ENCODE data around the gene NRP2. TPM values are rescaled to one million over a fixed set of nuclear protein-coding genes. Genes with fewer than 3 reads are reported as not detected.
A peak's percentile ranks its signal among the peaks of the same experiment; 100 is the strongest.

NRP2 gene
- total and polyA plus RNA-seq, 2 of the 13 experiments (the other 11 are each of a cell fraction or from before 2014, with no cell fraction given) = 0.65 to 1.4 TPM

DNA sequence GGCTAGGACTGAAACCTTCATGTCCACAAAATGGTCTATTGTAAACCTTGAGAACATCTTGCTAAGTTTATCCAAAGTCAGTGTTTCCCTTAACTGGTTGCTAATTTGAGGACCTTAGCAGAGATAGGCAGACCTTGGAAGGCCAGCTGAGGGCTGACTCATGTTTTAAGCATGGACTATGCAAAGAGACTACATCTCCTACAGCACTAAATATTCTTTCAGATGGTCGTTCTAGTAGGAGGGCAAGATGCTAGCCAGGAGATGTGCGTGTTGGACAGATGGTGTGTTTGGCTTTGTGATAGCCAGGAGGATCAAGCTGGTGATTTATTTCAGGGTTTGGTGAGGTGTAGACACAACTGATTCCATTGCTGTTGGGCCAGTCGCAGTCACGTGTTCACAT is 75.8 kb downstream of the NRP2 start:
- BruUV-seq (replicated peaks) = no TSS peak
- no peaks in the 10 kb centered on the region for H4K20me1 ChIP-seq (ENCODE audit: insufficient read depth, low read length)
- H3K79me2 ChIP-seq (ENCODE audit: insufficient read depth, low read length) = no peaks in the 10 kb centered on the region
- FAIRE-seq (no peak), ATAC-seq (no peak), DNase-seq (ENCODE audit: low spot score) (no peak)
- intact Hi-C loops (cut with micrococcal nuclease; ENCODE audit: unreplicated experiment) = no loop called here
- H3K4me3 ChIP-seq (replicated peaks in 1 of 3; ENCODE audit: insufficient read depth in 1 of 3, low read depth in 2 of 3, low read length in 3 of 3) = no peak overlapping the region
- WGBS (ENCODE audit: low lambda C conversion rate) = 50% methylated on average over 4 of the region's 4 CpGs
- no peaks in the 10 kb centered on the region for H3K9me3 ChIP-seq (ENCODE audit: low read length)
- in situ Hi-C loops (cut with HindIII; ENCODE audit: extremely low pct_ligation_motif_present, low pct_unique_long_range_greater_than_20kb) = no loop called here
- H3K27ac ChIP-seq (ENCODE audit: extremely low read length, insufficient read depth, low read length) = no peak overlapping the region
- H2AFZ ChIP-seq (ENCODE audit: low read length) = no peak overlapping the region
- H3K9ac ChIP-seq (ENCODE audit: insufficient read depth, low read depth, low read length) = no peak overlapping the region
- H3K27me3 ChIP-seq (ENCODE audit: control insufficient read depth in 1 of 2, insufficient read depth in 2 of 2, low read length in 2 of 2) = peaks cover 0 to 3% of the 10 kb centered on the region in 2 experiments; a peak in 2 of 5 replicates
- TF ChIP-seq ATF6 (CRISPR knock-in tag; conservative IDR thresholded peaks at IDR 0.05) (no peak), THYN1 (CRISPR knock-in tag; IDR thresholded peaks at IDR 0.05; ENCODE audit: borderline replicate concordance, low read depth) (no peak), RARA (CRISPR knock-in tag; IDR thresholded peaks at IDR 0.05) (no peak), FOSL2 (CRISPR knock-in tag; IDR thresholded peaks at IDR 0.05) (0 out of 2 replicates have a peak, but pooled peaks have one; percentile 8)
- CTCF ChIA-PET (ENCODE audit: low intra/inter-chr PET ratio, low total read pairs) = no interaction called here
- H3K36me3 ChIP-seq (replicated peaks in 1 of 2; ENCODE audit: control insufficient read depth in 1 of 2, insufficient read depth in 2 of 2, low read length in 2 of 2) = no peaks in the 10 kb centered on the region
- POLR2A ChIA-PET = no interaction called here
- no peak overlapping the region for H3K4me2 ChIP-seq (ENCODE audit: low read depth, low read length)
- peaks cover 8% of the 10 kb centered on the region for H3K4me1 ChIP-seq (ENCODE audit: insufficient read depth, low read length)

GRCh38 chr2:205758500-205758899 is 76.2 kb downstream of the NRP2 start:
- Histone ChIP-seq H3K4me3 (replicated peaks in 1 of 3; ENCODE audit: insufficient read depth in 1 of 3, low read depth in 2 of 3, low read length in 3 of 3) (no peak overlapping the region), H3K4me2 (ENCODE audit: low read depth, low read length) (no peak overlapping the region), H3K79me2 (ENCODE audit: insufficient read depth, low read length) (no peaks in the 10 kb centered on the region), H3K27me3 (ENCODE audit: control insufficient read depth in 1 of 2, insufficient read depth in 2 of 2, low read length in 2 of 2) (peaks cover 0 to 3% of the 10 kb centered on the region in 2 experiments; a peak in 2 of 5 replicates), H4K20me1 (ENCODE audit: insufficient read depth, low read length) (no peaks in the 10 kb centered on the region), H3K27ac (ENCODE audit: extremely low read length, insufficient read depth, low read length) (no peak overlapping the region), H3K4me1 (ENCODE audit: insufficient read depth, low read length) (peaks cover 8% of the 10 kb centered on the region), H3K9ac (ENCODE audit: insufficient read depth, low read depth, low read length) (no peak overlapping the region), H2AFZ (ENCODE audit: low read length) (no peak overlapping the region), H3K9me3 (ENCODE audit: low read length) (no peaks in the 10 kb centered on the region), H3K36me3 (replicated peaks in 1 of 2; ENCODE audit: control insufficient read depth in 1 of 2, insufficient read depth in 2 of 2, low read length in 2 of 2) (no peaks in the 10 kb centered on the region)
- FAIRE-seq = no peak
- in situ Hi-C loops (cut with HindIII; ENCODE audit: extremely low pct_ligation_motif_present, low pct_unique_long_range_greater_than_20kb) (no loop called here), intact Hi-C loops (cut with micrococcal nuclease; ENCODE audit: unreplicated experiment) (no loop called here)
- CTCF ChIA-PET (ENCODE audit: low intra/inter-chr PET ratio, low total read pairs) = no interaction called here
- no peak for ATAC-seq
- POLR2A ChIA-PET = no interaction called here
- no peak for DNase-seq (ENCODE audit: low spot score)
- BruUV-seq (replicated peaks) = no TSS peak
- WGBS (ENCODE audit: low lambda C conversion rate) = 52% methylated on average over 5 of the region's 5 CpGs
- TF ChIP-seq ZNF263 (CRISPR knock-in tag; IDR thresholded peaks at IDR 0.05) (no peak), IKZF4 (CRISPR knock-in tag; IDR thresholded peaks at IDR 0.05; ENCODE audit: borderline replicate concordance, low read depth, not compliant biosample characterization) (no peak), ZBTB7A (CRISPR knock-in tag; IDR thresholded peaks at IDR 0.05) (no peak), SNAI1 (CRISPR knock-in tag; IDR thresholded peaks at IDR 0.05; ENCODE audit: borderline replicate concordance) (no peak), ZNF33A (CRISPR knock-in tag; IDR thresholded peaks at IDR 0.05; ENCODE audit: borderline replicate concordance) (no peak), ZNF747 (CRISPR knock-in tag; IDR thresholded peaks at IDR 0.05; ENCODE audit: borderline replicate concordance) (no peak), ZNF709 (CRISPR knock-in tag; IDR thresholded peaks at IDR 0.05) (no peak), NR2F6 (IDR thresholded peaks at IDR 0.05) (no peak), NR2F6 (CRISPR knock-in tag; IDR thresholded peaks at IDR 0.05) (no peak), KDM2A (CRISPR knock-in tag; IDR thresholded peaks at IDR 0.05; ENCODE audit: borderline replicate concordance, low read depth) (no peak), ZNF879 (CRISPR knock-in tag; IDR thresholded peaks at IDR 0.05) (no peak), ZNF326 (CRISPR knock-in tag; IDR thresholded peaks at IDR 0.05; ENCODE audit: borderline replicate concordance) (no peak)
- TF ChIP-seq, protein P1, sequence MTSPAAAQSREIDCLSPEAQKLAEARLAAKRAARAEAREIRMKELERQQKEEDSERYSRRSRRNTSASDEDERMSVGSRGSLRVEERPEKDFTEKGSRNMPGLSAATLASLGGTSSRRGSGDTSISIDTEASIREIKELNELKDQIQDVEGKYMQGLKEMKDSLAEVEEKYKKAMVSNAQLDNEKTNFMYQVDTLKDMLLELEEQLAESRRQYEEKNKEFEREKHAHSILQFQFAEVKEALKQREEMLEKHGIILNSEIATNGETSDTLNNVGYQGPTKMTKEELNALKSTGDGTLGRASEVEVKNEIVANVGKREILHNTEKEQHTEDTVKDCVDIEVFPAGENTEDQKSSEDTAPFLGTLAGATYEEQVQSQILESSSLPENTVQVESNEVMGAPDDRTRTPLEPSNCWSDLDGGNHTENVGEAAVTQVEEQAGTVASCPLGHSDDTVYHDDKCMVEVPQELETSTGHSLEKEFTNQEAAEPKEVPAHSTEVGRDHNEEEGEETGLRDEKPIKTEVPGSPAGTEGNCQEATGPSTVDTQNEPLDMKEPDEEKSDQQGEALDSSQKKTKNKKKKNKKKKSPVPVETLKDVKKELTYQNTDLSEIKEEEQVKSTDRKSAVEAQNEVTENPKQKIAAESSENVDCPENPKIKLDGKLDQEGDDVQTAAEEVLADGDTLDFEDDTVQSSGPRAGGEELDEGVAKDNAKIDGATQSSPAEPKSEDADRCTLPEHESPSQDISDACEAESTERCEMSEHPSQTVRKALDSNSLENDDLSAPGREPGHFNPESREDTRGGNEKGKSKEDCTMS (CRISPR knock-in tag; conservative IDR thresholded peaks at IDR 0.05) = no peak
